T-helper 1 cell (primary cell): Measurements from ENCODE around the gene NIBAN1.
"Not testable (repeated sequence)": the region's sequence is repeated elsewhere in the genome, so short reads cannot be mapped to it uniquely, and the experiment has no call there.

Experiments
- DNase-seq, 5 donors: peaks; one replicate each; pipeline ENCODE4 v3.0.0-alpha.2; 2012 to 2020
- total RNA-seq, 4 donors: gene quantifications; one replicate each; lab custom pipeline; 2026; lab: John Stamatoyannopoulos, UW

NIBAN1 gene, protein sequence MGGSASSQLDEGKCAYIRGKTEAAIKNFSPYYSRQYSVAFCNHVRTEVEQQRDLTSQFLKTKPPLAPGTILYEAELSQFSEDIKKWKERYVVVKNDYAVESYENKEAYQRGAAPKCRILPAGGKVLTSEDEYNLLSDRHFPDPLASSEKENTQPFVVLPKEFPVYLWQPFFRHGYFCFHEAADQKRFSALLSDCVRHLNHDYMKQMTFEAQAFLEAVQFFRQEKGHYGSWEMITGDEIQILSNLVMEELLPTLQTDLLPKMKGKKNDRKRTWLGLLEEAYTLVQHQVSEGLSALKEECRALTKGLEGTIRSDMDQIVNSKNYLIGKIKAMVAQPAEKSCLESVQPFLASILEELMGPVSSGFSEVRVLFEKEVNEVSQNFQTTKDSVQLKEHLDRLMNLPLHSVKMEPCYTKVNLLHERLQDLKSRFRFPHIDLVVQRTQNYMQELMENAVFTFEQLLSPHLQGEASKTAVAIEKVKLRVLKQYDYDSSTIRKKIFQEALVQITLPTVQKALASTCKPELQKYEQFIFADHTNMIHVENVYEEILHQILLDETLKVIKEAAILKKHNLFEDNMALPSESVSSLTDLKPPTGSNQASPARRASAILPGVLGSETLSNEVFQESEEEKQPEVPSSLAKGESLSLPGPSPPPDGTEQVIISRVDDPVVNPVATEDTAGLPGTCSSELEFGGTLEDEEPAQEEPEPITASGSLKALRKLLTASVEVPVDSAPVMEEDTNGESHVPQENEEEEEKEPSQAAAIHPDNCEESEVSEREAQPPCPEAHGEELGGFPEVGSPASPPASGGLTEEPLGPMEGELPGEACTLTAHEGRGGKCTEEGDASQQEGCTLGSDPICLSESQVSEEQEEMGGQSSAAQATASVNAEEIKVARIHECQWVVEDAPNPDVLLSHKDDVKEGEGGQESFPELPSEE
- total RNA-seq, result 74.2 to 168 (median 125) reads per million in 4 donors

DNA sequence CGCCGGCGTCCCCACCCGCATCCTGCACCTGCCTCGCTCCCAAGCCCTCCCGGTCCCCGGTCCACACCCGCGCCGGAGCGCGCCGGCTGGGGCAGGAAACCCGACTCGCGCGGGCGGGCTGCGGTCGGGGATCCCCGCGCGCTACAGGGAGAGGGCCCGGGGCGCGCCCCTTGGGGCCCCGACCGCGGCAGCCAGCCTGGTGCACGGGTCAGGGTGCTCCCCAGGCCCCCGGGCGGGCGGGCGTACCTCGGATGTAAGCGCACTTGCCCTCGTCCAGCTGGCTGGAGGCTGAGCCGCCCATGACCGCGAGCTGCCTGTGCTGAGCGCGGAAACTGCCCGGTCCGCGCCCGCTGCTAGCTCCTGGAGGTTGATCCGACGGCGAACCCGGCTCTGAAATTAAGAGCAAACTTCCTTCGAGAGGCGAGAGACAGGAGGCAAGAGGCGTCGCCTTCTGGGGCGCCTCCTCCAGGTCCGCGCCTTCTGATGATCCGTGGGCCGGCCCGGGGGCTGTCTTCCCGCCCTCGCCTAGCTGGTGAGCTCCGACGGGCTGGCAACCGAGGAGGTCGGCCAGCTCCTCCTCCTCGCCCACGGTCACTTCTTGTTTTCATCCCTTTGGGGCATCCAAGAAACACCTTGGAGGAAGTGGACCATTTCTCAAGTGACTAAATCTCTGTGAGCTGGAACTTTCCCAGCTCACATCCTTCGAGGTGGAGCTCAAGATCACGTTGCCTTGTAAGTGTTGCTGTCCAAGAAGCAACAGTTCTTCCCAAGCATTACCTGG is at the start of gene NIBAN1:
Gene NIBAN1 (minus strand): TSS at position 453 of the 781 bp plus-strand sequence. CDS start 152 bp downstream, at position 301.
- peak; percentile 42 to 83 (median 58) for DNase-seq

DNA sequence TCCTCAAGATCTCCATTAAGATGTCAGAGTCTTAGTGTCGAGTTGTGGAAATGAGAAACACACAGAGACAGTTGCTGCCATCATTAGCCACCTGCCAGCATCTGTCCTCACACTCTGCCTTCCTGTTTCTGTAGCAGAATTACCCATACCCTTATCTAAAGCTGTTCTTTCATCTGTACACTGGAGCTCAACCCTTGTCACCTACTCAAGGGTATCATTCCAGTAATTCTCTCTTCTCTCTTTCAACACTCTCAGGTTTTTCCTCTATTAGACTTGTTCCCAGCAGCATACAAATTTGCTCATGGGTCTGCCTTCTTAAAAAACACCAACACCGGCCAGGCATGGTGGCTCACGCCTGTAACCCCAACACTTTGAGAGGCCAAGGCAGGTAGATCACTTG is 43.7 kb upstream of the NIBAN1 start:
- no peak for DNase-seq

DNA sequence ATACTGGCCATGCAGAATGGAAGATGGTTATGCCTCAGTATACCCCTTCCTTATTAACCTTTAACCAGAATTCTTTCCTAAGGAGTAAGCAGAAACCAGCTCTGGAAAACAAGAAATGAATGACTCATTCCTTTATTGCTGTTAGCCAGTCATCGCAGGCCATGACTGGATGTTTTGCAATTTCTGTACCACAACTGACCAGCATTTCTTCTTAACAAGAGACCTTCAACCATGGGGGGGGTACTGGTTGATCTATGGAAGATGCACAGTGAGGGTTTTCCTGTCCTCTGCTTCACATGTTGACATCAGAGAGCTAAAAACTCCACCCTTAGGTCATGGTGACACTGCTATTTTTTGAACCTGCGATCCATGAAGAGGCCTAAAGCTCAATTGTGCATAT is 43.0 kb upstream of the NIBAN1 start:
- no peak for DNase-seq

DNA sequence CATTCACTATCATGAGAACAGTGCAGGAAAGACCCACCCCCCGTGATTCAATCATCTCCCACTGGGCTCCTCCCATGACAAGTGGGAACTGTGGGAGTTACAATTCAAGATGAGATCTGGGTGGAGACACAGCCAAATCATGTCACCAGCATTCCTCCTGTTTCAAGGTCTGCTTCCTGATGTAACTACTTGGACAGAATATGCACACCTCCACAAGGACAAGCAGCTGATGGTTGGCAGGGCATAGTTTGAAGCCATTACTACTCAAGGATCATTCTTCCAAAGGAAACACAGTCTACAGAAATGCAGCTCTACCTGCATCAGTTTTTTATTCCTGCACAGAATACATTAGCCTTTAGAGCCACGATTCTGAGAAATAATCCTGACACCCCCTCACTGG is 42.6 kb upstream of the NIBAN1 start:
- no peak for DNase-seq

DNA sequence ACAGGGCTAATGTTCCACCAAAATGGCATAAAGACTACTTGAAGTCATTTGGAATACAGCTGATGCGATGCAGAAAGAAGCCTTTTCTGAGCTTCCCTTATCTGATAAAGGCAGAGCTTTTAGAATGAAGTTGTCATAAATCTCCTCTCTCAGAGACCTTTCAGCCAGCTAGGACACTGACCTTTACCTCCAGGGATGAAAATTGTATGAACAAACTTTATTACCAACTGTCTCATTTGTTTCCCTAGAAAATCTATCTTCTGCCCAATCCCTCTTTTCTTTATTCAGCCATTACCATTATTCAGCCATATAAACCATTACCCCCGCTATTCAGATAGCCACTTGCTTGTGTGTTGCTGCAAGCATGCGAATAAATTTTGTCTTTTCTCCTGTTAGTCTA is 41.3 kb upstream of the NIBAN1 start:
- no peak for DNase-seq

DNA sequence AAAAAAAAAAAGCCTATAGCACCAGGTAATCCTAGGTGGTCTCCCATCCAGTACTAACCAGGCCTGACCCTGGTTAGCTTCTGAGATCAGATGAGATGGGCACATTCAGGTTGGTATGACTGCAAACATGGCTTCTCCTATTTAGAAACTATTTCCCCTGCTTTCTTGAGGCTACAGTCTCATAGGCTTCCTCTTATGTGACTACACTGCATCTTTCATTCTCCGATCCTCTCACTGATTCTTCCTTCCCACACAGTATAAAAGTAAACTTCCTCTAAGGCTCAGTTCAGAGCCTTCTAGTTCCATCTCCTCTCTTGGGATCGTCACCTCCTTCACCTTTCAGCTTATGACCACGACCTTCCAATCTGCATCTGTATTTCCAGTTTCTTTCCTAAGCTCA is 40.6 kb upstream of the NIBAN1 start:
- no peak for DNase-seq

DNA sequence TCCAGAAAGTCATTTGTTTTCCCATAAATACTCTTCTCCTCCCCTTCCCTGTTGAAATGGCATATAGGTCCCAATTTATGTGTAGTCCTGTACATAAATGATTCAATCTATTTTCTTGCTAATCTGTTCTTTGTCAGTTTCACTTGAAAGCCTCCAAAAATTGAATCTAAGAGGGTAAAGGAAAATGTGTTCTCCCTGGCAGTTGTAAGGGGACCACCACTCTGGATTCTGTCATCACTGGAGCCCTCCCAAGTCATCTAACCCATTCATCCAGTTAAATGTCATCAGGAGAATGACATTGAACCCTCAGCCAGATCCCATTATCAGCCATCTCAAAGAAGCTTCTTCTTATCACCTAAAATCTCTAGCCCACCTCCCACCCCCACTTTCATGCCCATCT is 36.1 kb upstream of the NIBAN1 start:
- DNase-seq, result no peak

DNA sequence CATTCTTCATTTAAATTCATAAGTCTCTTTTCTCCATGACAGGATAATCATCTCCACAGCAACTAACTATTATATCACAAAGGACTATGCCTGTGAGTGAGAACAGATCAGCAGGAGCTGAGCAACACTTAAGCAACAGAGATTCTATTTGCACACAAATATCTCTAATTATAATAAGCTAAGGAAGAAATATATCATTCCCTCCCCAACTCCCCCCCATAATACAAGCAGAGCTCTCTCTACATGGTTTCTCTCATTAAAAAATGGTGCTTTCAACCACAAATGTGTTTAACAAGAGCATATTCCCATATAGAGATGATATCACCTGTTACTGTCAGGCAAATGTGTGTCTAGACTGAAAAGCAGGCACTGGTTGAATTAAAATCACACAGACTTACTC is 34.5 kb upstream of the NIBAN1 start:
- no peak for DNase-seq

DNA sequence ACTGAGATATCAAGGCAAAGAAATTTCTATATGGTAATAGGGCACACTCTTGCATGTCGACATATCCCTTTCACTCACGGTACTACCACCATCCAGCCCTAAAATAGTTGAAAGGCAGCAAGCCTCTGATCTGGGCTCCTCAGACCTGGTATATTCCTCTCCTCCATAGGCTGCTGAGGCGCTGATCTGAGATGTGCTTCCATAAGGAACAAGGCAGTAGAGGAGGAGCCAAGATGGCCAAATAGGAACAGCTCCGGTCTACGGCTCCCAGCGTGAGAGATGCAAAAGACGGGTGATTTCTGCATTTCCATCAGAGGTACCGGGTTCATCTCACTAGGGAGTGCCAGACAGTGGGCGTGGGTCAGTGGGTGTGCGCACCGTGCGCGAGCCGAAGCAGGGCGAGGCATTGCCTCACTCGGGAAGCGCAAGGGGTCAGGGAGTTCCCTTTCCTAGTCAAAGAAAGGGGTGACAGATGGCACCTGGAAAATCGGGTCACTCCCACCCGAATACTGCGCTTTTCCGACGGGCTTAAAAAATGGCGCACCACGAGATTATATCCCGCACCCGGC is 27.1 kb upstream of the NIBAN1 start:
- DNase-seq, result not testable (repeated sequence)

DNA sequence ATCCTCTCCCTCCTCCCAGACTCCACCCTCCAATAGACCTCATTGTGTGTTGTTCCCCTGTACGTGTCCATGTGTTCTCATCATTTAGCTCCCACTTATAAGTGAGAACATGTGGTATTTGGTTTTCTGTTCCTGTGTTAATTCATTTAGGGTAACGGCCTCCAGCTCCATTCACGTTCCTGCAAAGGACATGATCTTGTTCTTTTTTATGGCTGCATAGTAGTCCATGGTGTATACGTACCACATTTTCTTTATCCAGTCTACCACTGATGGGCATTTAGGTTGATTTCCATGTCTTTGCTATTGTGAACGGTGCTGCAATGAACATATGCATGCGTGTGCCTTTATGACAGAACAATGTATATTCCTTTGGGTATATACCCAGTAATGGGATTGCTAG is 25.7 kb upstream of the NIBAN1 start:
- DNase-seq, result not testable (repeated sequence)

DNA sequence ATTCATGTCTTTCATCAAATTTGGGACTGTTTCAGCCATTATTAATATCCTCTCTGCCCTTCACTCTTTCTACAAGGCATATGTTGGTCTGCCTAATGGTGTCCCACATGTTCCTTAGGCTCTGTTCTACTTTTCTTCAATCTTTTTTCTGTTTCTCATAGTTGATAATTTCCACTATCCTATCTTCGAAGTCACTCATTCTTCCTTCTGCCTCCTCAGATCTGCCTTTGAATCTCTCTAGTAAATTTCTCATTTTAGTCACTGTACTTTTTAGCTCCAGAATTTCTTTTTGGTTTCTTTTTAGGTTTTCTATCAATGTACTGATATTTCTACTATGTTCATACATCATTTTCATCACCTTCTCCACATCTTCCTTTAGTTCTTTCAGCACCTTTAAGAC is 20.0 kb upstream of the NIBAN1 start:
- no peak for DNase-seq

DNA sequence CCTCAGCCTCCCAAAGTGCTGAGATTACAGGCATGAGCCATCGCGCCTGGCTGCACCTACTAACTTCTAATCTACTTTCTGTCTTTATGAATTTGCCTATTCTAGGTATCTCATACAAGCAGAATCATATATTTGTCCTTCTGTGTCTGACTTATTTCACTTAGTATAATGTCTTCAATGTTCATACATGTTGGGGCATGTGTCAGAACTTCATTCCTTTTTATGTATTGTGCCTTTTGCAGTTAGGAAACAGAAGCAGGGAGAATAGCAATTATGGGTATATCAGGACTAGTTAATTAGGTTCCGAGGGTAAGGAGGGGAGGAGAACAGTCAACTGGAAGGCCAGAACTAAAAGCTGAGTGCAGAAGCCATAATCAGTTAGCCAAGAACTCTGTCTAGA is 18.0 kb upstream of the NIBAN1 start:
- no peak for DNase-seq

DNA sequence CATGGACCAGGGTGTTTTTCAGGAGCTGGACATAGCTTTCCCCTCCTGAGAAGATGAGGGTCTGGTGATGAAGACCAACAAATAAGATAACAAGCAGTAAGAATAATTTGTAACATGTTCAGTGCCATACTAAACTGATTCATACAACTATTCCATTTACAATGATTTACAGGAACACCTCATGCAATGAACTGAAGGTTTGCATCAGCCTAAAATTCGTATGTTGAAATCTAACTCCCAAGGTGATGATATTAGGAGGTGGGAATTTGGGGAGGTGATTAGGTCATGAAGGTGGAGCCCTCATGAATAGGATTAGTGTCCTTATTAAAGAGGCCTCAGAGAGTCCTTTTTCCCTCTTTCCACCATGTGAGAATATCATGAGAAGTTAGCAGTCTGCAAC is 15.9 kb upstream of the NIBAN1 start:
- DNase-seq, result no peak

DNA sequence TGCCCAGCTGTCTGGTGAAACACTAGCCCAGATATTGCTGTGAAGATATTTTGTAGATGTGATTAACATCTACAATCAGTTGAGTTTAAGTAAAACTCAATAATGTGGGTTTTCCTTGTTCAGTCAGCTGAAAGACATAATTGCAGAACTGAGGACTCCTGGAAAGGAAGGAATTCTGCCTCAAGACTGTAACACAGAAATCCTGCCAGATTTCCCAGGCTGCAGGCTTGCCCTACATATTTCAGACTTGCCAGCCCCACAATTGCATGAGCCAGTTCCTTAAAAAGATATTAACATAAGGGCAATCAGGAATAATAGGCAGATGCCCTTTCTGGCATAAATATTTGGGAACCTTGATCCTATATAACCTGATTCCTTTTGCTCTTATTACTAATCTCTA is 14.2 kb upstream of the NIBAN1 start:
- DNase-seq, result no peak

DNA sequence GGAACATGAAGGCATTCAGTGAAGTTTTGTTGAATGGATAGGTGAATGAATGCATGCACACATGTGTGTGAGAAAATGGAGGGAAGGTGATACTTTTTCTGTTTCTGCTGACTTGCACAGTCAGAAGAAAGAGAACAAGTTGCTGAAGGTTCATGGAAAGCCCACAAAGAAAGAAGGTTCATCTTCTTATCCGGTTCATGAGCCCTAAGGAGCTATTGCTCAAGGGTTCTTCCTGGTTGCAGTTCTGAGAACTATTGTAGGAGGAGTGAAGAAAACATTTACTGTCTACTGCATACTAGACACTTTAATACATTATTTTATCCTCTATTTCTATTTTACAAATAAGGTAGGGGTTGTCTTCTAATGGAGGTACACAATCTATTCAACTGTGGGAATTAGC is 13.4 kb upstream of the NIBAN1 start:
- no peak for DNase-seq

DNA sequence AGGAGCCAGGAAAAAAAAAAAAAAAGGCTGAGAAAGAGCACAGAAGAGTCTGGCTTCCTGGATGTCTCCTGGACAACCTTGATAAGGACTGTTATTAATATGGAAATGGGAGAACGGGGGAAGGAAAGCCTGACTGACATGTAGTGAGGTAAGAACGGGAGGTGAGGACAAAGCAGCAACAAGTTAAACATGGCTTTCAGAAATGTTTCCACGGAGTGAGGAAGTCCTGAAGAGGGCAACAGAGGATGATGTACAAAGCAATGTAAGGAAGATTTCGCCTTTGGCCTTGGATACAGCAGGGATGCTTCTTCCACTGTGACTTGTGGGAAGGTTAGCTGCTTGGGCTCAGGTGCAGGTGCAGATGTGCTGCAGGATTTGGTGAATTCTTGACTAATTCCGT is 11.9 kb upstream of the NIBAN1 start:
- DNase-seq, result no peak

DNA sequence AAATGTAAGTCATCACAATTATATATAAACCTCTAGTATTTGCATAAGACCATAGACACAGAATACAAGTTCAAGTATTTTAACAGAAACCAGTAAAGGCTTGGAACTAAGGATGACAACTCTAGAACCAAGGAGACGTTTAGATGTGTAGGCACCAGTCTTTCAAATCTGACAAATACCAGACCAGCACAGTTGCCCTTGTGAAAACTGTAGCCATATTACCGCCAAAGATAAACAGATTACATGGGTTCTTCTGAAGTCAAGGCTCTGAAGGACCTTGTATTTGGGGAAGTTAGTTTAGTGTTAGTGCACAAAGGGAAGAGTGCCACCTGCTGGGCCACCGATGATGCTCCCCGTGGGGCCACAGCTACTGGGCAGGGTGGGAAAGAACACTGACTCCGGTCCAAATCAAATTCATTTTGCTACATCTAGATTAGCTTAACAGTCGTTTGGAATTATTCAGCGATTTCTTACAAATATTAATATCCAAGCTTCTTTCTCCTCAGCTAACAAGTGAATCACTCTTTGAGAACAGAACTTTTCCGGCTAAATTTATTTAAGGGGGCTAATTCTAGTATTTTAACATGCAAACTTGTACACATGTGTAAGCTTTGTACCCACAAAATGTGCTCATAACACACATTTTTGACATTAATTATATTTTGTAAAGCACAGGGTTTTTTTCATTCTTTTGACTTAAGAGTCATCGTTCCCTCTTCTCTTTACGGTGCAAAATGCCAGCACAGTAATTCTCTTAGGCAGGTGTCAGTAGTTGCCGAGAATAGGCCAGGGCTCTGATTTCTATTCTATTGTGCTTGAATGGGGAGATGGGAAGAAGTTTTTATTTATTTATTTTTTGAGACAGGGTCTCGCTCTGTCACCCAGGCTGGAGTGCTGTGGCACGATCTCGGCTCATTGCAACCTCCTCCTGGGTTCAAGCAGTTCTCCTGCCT is 8.0 kb upstream of the NIBAN1 start:
- DNase-seq, result peak; percentile 51 to 78 (median 65)

DNA sequence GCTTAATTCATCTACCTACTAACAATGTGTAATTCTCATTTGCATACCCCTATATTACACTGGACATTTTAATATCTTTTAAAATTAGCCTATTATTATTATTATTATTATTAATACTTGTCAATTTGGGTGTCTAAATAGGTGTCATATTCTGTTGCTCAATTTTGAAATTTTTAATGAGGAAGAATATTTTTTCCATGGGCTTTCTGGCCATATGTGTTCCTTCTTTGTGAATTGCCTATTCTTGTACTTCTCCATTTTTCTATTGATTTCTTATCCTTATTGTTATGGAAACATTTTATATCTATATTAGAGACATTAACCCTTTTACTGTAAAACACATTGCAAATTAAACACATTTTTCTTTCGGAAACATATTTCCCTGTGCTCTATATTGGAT is 6.4 kb upstream of the NIBAN1 start:
- no peak for DNase-seq

DNA sequence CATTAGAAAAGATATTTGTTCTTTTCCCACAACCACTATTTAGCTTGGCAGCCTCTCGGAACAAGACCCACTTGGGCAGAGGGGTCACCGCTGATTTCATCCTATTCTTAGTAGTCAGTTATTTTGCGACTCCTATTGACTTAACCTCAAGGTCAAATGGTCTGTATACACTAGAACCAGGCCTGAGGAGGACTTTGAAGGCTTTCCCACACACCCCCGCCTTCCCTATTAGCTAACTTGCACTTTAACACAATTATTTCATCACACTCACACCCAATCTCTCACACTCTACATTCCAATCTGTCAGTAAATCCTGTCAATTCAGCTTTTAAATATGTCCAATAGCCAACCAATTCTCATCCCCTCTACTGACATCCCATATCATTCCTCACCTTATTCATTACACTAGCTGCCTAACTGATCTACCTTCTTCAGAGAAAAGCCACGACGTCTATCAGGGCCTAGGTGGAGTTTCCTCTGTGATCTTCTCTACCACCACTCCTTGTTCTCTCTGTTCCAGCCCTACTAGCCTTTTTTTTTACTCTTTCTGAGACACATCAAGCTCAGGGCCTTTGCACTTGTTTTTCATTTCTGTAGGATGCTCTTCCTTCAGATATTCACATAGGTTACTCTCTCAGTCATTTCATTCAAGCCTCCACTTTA is 1.0 kb upstream of the NIBAN1 start:
- peak in 1 of 5 donors; percentile 45 for DNase-seq

DNA sequence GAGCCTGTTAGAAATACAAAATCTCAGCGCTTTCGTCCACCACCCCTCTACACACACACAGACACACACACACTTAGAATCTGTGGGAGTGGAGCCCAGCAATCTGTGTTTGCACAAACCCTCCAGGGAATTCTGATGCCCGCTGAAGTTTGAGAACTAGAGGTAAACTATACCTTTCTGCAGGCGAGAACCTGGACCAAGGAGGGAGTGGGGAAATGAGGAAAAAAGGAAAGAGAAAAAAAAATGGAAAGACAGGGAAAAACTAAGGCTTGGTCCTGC is 468 bp upstream of the NIBAN1 start:
- DNase-seq, result no peak
